ENCODE data around the gene IQUB.
"Not testable (repeated sequence)": the region's sequence is repeated elsewhere in the genome, so short reads cannot be mapped to it uniquely, and the experiment has no call there.

The IQUB gene

GRCh38 chr7:123415625-123416024 is 118.8 kb downstream of the IQUB start:
- DNase-seq (ENCODE audit: low read depth in 2 of 2), result no peak

GRCh38 chr7:123410273-123410904 is 124.0 kb downstream of the IQUB start:
- DNase-seq (ENCODE audit: low read depth in 2 of 2), result no peak

- not testable (repeated sequence) for DNase-seq (ENCODE audit: low read depth in 2 of 2)
Measured at GRCh38 chr7:123407951-123408350, 126.4 kb downstream of the IQUB start.

All from stimulated activated CD8-positive, alpha-beta memory T cell treated with anti-CD3 and anti-CD28 coated beads, Interleukin-2, amount 100 ng/mL, for 1 hour (primary cell).